Superior temporal gyrus (tissue), 1 donor: Measurements from ENCODE around the gene HSD17B13.
"Not testable (repeated sequence)": the region's sequence is repeated elsewhere in the genome, so short reads cannot be mapped to it uniquely, and the experiment has no call there.

ENCODE experiments used
- DNase-seq: peaks from one replicate; pipeline ENCODE4 v3.0.0-alpha.2; 2016; ENCODE audit errors: extremely low spot score

HSD17B13 gene

DNA sequence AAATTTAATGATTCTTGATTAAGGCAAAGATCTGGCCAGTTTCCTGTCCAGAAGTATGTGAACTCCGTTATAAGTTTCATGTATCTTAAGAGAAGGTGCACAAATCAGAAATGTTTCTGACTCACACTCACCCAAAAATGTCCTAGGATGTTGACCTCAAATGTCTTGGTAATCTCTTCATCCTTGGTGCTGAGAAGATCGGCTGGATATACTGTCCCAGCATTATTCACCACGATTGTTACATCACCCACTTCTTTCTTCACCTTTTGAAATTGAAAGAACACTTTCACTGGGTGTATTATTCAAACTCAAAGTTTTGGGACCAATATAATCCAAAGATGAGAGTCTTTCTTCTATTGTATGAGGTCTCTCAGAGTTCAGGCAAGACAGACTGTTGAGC lies 5.7 kb downstream of the HSD17B13 start:
- DNase-seq, result no peak

DNA sequence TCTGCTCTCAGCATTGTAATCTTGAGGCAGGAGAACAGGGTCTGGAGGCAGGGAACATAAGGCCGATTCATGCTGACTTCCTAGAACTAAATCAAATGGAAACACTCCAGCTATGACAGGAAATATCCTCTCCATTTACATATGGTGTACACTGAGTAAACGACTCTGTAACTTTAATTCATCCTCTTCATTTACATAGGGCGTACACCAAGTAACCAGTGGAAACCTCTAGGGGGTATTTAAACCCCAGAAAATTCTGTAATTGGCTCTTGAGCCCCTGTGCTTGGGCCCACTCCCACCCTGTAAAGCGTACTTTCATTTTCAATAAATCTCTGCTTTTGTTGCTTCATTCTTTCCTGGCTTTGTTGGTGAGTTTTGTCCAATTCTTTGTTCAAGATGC lies 7.7 kb downstream of the HSD17B13 start:
- not testable (repeated sequence) for DNase-seq

DNA sequence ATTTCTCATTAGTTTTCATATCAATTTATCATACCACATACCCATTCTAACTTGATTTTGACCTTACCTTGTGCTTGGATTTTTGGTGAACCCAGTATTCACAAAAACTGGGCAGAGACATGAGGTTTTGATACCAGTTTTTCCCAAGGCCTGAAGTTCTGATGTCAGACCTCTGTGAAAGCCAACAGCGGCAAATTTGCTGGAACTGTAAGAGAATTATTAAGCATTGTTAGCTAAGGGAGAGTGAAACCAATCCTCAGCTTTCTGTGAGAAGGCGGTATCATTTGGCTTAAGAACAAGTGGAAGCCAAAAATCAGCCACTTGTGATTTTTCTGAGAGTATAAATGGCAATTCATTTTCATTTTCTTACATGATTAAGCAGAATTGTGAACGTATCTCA lies 8.9 kb downstream of the HSD17B13 start:
- DNase-seq, result no peak

DNA sequence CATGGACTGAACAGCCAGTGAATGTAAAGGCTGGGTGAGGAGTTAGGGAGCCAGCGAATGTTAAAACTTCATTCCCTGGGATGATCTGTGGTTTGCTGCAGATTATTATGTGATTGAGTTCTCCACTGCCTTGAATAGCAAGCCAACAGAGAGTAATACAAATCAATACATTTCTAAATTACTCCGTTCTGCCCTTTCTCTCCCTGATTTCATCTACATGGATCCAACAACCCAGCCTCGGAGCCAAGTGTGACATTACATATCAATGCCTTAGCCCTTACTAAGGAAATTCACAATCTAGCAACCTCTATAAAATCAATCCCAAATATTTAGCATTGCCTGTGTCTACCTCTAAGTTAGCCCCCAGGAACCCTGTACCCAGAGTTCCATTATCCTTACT lies 11.0 kb downstream of the HSD17B13 start:
- no peak for DNase-seq

DNA sequence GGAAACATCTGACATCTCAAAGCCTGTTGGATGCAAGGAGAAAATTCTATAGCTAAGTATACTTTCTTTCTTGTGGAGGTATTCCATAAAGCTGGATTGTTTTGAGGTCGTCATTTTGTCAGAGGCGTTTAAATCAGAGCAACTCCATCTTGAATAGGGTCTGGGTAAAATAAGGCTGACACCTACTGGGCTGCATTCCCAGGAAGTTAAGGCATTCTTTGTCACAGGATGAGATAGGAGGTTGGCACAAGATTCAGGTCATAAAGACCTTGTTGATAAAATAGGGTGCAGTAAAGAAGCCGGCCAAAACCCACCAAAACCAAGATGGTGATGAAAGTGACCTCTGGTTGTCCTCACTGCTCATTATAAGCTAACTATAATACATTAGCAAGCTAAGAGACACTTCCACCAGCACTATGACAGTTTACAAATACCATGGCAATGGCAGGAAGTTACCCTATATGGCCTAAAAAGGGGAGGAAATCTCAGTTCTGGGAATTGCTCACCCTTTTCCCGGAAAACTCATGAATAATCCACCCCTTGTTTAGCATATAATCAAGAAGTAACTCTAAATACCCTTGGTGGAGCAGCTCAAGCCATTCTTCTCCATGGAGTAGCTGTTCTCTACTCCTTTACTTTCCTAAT lies 11.9 kb downstream of the HSD17B13 start:
- no peak for DNase-seq

GRCh38 chr4:87309625-87310024 lies 13.1 kb downstream of the HSD17B13 start:
- no peak for DNase-seq

GRCh38 chr4:87306056-87306455 lies 16.6 kb downstream of the HSD17B13 start:
- no peak for DNase-seq

DNA sequence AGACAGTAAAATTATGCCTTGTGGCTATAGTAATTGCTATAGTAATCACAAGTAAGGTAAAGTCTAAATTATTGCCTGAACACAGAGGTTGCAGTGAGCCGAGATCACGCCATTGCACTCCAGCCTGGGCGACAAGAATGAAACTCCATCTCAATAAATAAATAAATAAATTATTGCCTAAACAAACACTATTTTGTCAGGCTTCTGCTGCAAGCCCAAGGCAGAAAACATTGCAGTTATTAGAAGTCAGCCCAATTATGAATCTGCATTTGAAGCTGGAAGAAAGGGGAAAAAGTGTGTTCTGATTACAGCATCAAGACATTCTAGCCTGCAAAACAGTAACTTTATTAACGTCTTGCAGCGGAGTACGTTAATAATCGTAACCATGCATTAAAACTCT lies 17.1 kb downstream of the HSD17B13 start:
- no peak for DNase-seq

- no peak for DNase-seq
Observed at GRCh38 chr4:87304745-87305432, 17.8 kb downstream of the HSD17B13 start.

DNA sequence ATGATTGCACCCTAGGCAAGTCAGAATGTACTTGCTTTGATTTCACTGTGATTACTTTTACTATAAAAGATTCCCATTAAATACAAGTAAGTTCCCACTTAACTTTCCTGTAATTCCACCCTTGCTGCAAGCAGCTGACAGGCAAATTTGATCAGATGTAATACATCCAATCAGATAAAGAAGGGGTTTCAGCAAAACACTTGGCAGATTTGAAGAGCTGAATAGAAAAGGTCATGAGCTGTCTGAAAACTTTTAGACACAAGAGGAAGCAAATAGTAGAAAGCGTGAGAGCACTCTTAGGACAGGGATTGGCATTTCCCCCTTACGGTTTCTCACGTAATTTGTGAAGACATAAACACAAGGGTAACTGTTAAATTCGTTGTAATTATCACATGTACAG lies 22.8 kb downstream of the HSD17B13 start:
- no peak for DNase-seq

DNA sequence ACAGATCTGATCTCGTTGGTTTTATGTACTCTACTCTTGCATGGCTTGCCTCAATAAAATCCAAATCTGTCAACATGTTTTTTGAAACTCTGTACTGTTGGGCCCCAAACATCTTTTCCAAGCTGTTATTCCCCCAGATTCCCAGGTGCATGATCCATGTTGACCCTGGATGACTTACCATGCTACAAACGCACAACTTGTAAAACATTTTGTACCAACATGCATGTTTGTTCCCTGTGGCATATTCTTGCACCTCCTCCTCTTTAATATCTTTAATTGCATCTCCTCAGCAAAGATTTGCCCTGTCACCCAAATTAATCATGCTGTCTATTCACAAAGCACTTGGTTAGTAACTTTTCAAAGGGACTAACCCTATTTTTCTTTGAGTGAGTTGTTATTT lies 24.3 kb downstream of the HSD17B13 start:
- no peak for DNase-seq

- DNase-seq, result not testable (repeated sequence)
Observed at GRCh38 chr4:87294911-87295310, 27.8 kb downstream of the HSD17B13 start.

DNA sequence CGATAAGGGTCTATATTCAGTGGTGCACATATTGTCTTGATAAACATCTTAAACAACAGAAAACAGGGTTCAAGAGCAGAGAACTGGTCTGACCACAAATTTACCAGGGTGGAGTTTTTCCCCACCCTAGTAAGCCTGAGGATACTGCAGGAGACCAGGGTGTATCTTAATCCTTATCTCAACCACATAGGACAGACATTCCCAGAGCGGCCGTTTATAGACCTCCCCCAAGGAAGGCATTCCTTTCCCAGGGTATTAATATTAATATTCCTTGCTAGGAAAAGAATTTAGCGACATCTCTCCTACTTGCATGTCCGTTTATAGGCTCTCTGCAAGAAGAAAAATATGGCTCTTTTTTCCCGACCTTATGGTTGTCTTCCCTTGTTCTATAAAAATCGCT lies 28.8 kb downstream of the HSD17B13 start:
- DNase-seq, result not testable (repeated sequence)

- DNase-seq, result no peak
Observed at GRCh38 chr4:87286970-87287369, 35.7 kb downstream of the HSD17B13 start.

DNA sequence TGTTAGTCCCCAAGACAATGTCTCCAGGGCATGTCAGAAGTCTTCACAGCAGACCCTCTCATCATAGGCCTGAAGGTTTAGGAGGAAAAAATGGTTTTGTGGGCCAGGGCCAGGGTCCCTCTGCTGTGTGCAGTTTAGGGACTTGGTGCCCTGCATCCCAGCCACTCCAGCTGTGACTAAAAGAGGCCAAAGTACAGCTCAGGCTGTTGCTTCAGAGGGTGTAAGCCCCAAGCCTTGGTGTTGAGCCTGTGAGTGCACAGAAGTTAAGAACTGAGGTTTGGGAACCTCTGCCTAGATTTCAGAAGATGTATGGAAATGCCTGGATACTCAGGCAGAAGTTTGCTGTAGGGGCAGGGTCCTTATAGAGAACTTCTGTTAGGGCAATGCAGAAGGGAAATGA lies 38.4 kb downstream of the HSD17B13 start:
- not testable (repeated sequence) for DNase-seq

DNA sequence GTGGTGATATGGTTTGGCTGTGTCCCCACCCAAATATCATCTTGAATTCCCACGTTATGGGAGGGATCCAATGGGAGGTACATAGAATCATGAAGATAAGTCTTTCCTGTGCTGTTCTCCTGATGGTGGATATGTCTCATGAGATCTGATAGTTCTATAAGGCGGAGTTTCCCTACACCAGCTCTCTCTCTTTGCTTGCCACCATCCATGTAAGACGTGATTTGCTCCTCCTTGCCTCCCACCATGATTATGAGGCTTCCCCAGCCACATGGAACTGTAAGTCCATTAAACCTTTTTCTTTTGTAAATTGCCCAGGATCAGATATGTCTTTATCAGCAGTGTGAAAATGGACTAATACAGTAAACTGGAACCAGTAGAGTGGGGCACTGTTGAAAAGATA lies 39.5 kb downstream of the HSD17B13 start:
- no peak for DNase-seq

DNA sequence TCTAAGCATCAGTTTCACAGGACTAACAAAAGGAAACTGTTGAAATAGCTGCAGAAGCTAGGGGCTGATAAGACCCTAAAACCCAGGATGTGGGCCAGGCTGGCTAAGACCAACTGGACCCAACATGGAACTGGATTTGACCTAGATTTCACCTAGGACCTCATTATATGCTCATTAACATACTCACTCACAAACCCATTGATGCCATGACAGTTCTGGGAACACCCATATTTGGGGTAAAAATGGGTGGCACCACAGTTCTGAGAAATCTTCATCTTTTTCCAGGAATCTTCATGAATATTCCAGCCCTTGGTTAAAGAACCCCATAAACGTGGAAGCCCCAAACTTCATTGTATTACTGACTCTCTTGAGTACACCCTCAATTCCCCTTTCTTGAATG lies 41.1 kb downstream of the HSD17B13 start:
- no peak for DNase-seq

- no peak for DNase-seq
Observed at GRCh38 chr4:87278335-87278794, 44.3 kb downstream of the HSD17B13 start.

DNA sequence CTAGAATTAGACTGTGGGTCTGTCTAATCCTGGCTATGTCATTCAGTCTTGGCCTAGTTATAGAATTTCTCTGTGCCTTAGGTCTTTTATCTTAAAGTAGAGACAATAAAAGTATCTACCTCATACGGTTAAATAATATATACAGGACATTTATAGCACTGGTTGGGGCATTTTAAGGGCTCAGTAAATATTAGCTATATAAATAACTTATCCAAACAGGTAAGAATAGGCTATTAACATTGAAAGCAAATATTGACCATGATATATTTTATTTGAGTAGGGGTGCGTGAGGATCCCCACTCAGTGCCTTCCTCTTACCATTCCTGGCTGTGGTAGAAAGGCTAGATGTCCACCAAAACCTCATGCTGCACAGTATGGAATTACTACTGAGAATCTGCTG lies 47.4 kb downstream of the HSD17B13 start:
- no peak for DNase-seq

GRCh38 chr4:87274803-87275202 lies 47.9 kb downstream of the HSD17B13 start:
- DNase-seq, result no peak

DNA sequence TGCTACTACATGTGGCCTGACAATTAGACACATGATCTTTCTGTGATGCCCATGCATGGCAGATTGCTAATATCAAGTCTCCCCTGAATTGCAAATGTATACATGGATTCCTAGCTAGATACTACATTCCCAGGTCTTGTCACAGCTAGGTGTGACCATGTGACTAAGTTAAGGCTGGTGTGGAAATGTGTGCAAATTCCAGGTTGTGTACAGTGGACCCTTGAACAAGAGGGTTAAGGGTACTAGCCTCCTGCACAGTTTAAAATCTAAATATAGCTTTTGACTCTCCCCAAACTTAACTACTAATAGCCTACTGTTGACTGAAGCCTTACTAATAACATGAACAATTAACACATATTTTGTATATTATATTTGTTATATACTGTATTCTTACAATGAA lies 48.4 kb downstream of the HSD17B13 start:
- no peak for DNase-seq

GRCh38 chr4:87270825-87271224 lies 51.9 kb downstream of the HSD17B13 start:
- no peak for DNase-seq

GRCh38 chr4:87270144-87270543 lies 52.5 kb downstream of the HSD17B13 start:
- DNase-seq, result peak; percentile 85

- DNase-seq, result no peak
Observed at GRCh38 chr4:87268411-87268810, 54.3 kb downstream of the HSD17B13 start.
